ENCODE data around the gene USP3. TPM values are rescaled to one million over a fixed set of nuclear protein-coding genes. Genes with fewer than 3 reads are reported as not detected.

Gene USP3
- total and polyA plus RNA-seq, 2 of the 13 experiments (the other 11 are each of a cell fraction or from before 2014, with no cell fraction given): 14.3 to 61.2 TPM

DNA sequence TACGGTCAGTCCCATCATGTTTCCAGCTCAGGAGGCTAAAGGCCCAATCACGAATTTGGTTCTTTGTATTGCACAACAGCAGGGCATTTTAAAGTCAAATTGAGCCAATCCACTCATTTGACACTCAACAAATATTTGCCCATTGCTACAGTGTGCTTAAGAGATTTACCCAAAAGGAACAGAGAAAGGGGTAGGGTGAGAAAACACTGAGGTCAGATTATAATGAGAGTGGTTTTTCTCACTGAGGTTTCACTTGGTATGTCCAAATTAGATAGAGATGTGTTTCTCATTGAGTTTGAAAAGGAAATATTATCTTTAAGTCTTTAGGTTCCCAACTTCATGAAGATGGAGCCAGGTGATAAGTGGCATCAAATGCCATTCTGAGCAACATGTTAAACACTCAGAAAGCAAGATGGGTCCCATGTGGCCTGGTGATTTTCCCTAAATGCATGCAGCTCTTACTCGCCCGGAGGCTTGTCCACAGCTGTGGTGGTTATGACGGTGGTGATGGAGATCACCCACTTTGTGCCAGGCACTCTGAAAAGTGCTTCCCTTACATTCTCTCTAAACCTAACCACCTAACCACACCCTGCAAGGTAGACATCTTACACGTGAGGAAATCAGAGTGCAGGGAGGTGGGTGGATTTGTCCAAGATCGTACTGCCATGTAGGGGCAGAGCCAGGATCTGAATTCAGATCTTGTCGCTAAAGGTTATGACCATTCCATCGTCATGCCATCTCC is 31.2 kb upstream of the USP3 start (continued):
- no peak for TF ChIP-seq GPBP1L1 (CRISPR knock-in tag; IDR thresholded peaks at IDR 0.05)
- no peak for TF ChIP-seq ZBTB40 (IDR thresholded peaks at IDR 0.05)
- no peak for TF ChIP-seq ZBTB40 (CRISPR knock-in tag; IDR thresholded peaks at IDR 0.05)
- no peak for TF ChIP-seq ZBTB1 (CRISPR knock-in tag; IDR thresholded peaks at IDR 0.05; ENCODE audit: borderline replicate concordance)
- TF ChIP-seq PHF20 (CRISPR knock-in tag; IDR thresholded peaks at IDR 0.05): no peak
- TF ChIP-seq STAG1 (CRISPR knock-in tag; IDR thresholded peaks at IDR 0.05): no peak; the same call in 1 of the 2 replicates
- no peak for TF ChIP-seq PAX8 (CRISPR knock-in tag; IDR thresholded peaks at IDR 0.05; ENCODE audit: borderline replicate concordance)
- TF ChIP-seq HDAC6 (IDR thresholded peaks at IDR 0.05; ENCODE audit: low read depth, low read length): no peak
- peak; percentile 83 for TF ChIP-seq HNF4A (CRISPR knock-in tag; IDR thresholded peaks at IDR 0.05)
- TF ChIP-seq ZSCAN31 (CRISPR knock-in tag; IDR thresholded peaks at IDR 0.05; ENCODE audit: low read depth): peak; percentile 67; the same call in 1 of the 2 replicates
- TF ChIP-seq NFE2 (CRISPR knock-in tag; IDR thresholded peaks at IDR 0.05): no peak
- 0 out of 2 replicates have a peak, but pooled peaks have one; percentile 9 for TF ChIP-seq ZNF446 (CRISPR knock-in tag; IDR thresholded peaks at IDR 0.05)
- TF ChIP-seq TEF (CRISPR knock-in tag; IDR thresholded peaks at IDR 0.05): 0 out of 2 replicates have a peak, but pooled peaks have one; percentile 33
- no peak for TF ChIP-seq ZZZ3 (CRISPR knock-in tag; IDR thresholded peaks at IDR 0.05; ENCODE audit: borderline replicate concordance)
- TF ChIP-seq ZBTB49 (CRISPR knock-in tag; IDR thresholded peaks at IDR 0.05; ENCODE audit: borderline replicate concordance): no peak

All from HepG2 (cell line).